Left ventricle myocardium inferior (tissue), 1 donor: Measurements from ENCODE around the gene MRPL44. TPM values are rescaled to one million over a fixed set of nuclear protein-coding genes. Genes with fewer than 3 reads are reported as not detected.
A peak's percentile ranks its signal among the peaks of the same experiment; 100 is the strongest.

Experiments
- DNase-seq: peaks from one replicate; pipeline ENCODE4 v3.0.0-alpha.2; 2020
- H3K27ac ChIP-seq: fragments of 200-600 bp; replicated peaks from 2 replicates; pipeline ENCODE4 v1.8.0; 2021
- H3K27me3 ChIP-seq: fragments of 200-600 bp; 2 replicates; pipeline ENCODE4 v1.8.0; 2021; ENCODE audit warnings: low read depth
- H3K36me3 ChIP-seq: fragments of 200-600 bp; 2 replicates; pipeline ENCODE4 v1.8.0; 2021
- H3K4me1 ChIP-seq: fragments of 200-600 bp; 2 replicates; pipeline ENCODE4 v1.8.0; 2021
- H3K4me3 ChIP-seq: fragments of 200-600 bp; 2 replicates; pipeline ENCODE4 v1.8.0; 2021; ENCODE audit warnings: mild to moderate bottlenecking, moderate library complexity
- H3K9me3 ChIP-seq: fragments of 200-600 bp; replicated peaks from 2 replicates; pipeline ENCODE4 v1.8.0; 2021
- intact Hi-C: fragments of 100-400 bp; cut with micrococcal nuclease; formaldehyde crosslinking; loops from one replicate; pipeline ENCODE4 v1.11.0; 2022
- total RNA-seq: library from RNA; stranded (reverse); fragmentation: NEBNext Ultra II Directional; extraction: Animal tissue kit (Norgen Biotek cat#: 25700); gene quantifications from one replicate; pipeline ENCODE4 v1.2.1, GENCODE V29; 2021
- TF ChIP-seq, protein P1 (sequence below): fragments of 200-600 bp; IDR thresholded peaks from 2 replicates; pipeline ENCODE4 v1.8.0; 2021; ENCODE audit warnings: antibody characterized with exemption, mild to moderate bottlenecking, borderline replicate concordance
- donor health status: DM: no; HTN: yes; CAD: no; lungs with severe emphysema.

Gene MRPL44
- total RNA-seq, 1 donor from 2014 or later = 39.9 TPM

DNA sequence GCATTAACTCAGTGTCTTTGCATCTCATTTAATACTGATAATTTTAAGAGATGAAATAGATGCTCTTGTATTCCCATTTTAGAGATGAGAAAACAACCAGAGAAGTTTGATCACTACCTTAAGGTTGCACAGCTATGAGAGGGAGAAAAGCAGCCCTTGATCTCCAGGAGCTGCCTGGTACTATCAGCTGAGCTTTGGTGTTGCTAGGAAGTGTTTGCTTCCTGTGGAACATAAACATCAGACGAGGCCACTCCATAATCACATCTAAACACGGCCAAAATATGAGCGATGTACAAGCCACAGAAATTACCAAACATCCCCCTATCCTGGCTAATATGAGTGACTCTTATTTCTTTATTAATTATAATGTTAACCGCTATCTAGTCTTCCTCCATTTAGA, 11.5 kb upstream of the MRPL44 start:
- Histone ChIP-seq H3K4me1 (peaks cover 43% of the 10 kb centered on the region), H3K4me3 (peak overlapping the region; percentile 100), H3K27me3 (no peaks in the 10 kb centered on the region), H3K27ac (peak overlapping the region; percentile 96), H3K9me3 (no peaks in the 10 kb centered on the region), H3K36me3 (no peaks in the 10 kb centered on the region)
- TF ChIP-seq, protein P1, sequence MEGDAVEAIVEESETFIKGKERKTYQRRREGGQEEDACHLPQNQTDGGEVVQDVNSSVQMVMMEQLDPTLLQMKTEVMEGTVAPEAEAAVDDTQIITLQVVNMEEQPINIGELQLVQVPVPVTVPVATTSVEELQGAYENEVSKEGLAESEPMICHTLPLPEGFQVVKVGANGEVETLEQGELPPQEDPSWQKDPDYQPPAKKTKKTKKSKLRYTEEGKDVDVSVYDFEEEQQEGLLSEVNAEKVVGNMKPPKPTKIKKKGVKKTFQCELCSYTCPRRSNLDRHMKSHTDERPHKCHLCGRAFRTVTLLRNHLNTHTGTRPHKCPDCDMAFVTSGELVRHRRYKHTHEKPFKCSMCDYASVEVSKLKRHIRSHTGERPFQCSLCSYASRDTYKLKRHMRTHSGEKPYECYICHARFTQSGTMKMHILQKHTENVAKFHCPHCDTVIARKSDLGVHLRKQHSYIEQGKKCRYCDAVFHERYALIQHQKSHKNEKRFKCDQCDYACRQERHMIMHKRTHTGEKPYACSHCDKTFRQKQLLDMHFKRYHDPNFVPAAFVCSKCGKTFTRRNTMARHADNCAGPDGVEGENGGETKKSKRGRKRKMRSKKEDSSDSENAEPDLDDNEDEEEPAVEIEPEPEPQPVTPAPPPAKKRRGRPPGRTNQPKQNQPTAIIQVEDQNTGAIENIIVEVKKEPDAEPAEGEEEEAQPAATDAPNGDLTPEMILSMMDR = no peak
- no peak for DNase-seq
- intact Hi-C loops = no loop called here

DNA sequence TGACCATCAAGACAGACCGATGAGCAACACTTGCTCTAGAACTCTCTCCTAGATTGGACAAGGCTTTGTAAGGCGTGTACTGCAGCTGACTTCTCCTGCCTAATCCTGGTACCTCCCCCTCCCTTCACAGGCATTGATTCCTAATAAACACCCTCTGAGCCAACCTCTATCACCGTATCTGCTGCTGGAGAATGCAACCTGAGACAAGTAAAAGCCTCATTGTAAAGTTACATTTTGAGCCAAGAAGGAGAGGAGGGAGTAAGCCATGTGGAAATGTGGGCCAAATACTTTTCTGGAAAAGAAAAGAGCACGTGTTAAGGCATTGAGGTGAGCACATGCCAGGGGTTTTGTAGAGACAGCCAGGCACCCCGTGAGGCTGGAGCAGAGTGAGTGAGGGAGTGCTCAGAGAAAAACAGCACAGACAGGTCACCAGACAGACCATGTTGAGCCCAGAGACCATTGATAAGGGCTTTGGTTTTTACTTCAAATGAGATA, 9.5 kb upstream of the MRPL44 start:
- no peaks in the 10 kb centered on the region for H3K9me3 ChIP-seq
- TF ChIP-seq, protein P1 = no peak

DNA sequence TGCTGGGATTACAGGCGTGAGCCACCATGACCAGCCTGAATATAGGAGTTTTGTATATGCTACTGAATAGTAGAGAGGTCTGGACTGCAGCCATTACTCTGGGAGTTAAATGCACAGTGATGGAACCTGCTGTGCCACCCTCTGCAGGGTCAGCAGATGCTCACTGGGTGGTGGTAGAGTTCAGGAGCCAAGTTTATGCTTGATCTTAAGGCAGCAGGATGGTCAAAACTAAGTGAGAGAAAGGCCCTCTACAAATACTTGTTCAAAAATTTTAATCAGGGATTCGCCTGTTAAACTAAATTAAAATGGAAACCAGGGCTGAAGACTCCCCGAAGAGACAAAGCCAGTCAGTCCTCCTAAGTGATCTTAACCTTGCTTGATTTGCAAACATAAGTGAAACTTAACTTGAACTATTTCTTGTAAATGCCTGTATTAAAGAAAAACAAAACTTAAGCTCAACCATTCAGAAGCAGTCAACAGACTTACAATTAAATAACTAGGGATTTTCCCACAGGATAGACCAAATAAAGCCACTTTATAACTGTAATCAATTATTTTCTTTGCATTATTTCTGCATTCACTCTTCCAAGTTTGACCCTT, 7.9 kb upstream of the MRPL44 start:
- Histone ChIP-seq H3K36me3 (no peaks in the 10 kb centered on the region), H3K9me3 (no peaks in the 10 kb centered on the region), H3K4me1 (peaks cover 17% of the 10 kb centered on the region), H3K27me3 (no peaks in the 10 kb centered on the region), H3K4me3 (no peak overlapping the region), H3K27ac (no peak overlapping the region)
- intact Hi-C loops = no loop called here
- no peak for DNase-seq
- TF ChIP-seq, protein P1 = no peak

More for the DNA sequence above, 9.5 kb upstream of the MRPL44 start:
- Histone ChIP-seq H3K4me3 (no peak overlapping the region), H3K4me1 (peaks cover 33% of the 10 kb centered on the region), H3K27me3 (no peaks in the 10 kb centered on the region), H3K27ac (no peak overlapping the region), H3K36me3 (no peaks in the 10 kb centered on the region)
- DNase-seq = no peak
- intact Hi-C loops = no loop called here

DNA sequence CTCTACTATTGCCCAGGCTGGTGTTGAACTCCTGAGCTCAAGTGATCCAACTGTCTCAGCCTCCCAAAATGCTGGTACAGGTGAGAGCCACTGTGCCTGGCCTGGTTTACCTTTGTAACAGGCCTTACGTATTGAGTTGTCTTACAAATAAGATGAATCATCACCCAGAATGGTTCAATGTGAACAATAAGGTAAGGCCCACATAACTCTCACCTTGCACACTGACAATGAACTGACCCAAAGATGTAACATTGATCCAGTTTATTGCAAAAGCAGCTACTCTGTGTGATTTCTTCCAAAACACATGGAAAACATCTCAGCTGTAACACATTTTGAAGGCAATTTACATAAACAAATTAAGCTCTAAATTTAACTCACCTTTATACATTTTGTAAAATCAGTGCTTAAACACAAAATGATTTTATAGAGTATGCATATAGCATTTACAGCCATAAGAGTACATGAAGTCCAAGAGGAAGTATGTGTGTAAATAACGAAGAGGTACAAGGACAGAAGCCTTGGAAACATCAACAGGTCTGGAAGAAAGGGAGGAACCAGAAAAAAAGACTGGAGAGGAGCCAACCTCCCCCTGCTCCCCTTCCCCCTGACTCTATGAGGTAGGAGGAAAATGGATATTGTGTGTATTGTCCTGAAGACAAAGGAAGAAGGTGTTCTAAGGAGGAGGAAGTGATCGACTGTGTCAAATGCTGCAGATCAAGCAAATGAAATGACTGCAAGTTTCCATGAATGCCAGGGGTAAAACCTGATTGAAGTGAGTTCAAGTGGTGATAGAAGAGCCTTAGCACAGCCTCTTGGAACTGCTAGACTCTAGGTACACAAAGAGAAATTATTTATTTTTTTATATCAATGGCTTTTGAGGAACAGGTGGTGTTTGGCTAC, 6.6 kb upstream of the MRPL44 start:
- Histone ChIP-seq H3K4me1 (peaks cover 4% of the 10 kb centered on the region), H3K9me3 (no peaks in the 10 kb centered on the region), H3K27me3 (no peaks in the 10 kb centered on the region), H3K4me3 (no peak overlapping the region), H3K27ac (no peak overlapping the region), H3K36me3 (no peaks in the 10 kb centered on the region)
- TF ChIP-seq, protein P1 = no peak
- intact Hi-C loops = no loop called here
- DNase-seq = no peak

DNA sequence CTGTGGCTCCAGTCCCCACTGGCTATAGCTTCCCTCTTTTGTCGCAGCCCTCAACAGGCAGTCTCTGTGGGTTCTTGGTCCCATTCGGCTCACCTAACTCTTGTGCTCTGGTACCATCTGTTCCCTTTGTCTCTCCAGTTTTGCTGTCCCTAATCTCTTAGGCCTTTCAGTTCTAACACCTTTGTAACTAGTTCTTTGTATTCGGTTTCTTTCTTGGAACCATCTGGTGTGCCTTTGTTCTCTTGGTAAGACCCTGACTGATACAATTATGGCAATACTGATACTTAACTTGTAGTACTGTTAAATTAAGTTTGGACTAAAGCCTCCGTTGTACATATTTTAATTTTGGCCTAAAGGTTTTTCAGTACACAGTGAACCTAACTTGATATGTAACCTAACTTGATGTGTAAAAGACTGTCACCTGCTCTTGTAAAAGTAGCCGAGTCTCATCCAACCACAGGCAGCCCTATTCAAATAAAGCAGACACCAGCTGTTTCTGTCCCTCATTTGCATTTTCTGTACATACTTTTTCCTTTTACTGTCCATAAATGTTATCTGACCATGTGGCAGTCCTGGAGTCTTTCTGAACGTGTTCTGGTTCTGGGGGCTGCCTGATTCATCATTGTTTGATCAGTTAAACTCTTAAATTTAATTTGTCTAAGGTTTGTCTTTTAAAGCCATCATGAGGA, 4.8 kb upstream of the MRPL44 start:
- Histone ChIP-seq H3K27ac (no peak overlapping the region), H3K36me3 (no peaks in the 10 kb centered on the region), H3K4me3 (no peak overlapping the region), H3K27me3 (no peaks in the 10 kb centered on the region), H3K9me3 (no peaks in the 10 kb centered on the region), H3K4me1 (peaks cover 9% of the 10 kb centered on the region)
- TF ChIP-seq, protein P1 = no peak
- DNase-seq = no peak
- intact Hi-C loops = no loop called here
